IMR-90 (cell line): ENCODE results near the gene IGF1R. TPM values are rescaled to one million over a fixed set of nuclear protein-coding genes. Genes with fewer than 3 reads are reported as not detected.

Experiments
- ATAC-seq: fragments of 200-7000 bp; cut with Tn5 transposase; 2 replicates; pipeline ENCODE4 v1.9.1; 2020; ENCODE audit warnings: low read depth, mild to moderate bottlenecking, moderate library complexity
- BruUV-seq: library from RNA; stranded (reverse); fragments of 400-500 nt; replicated peaks from 2 replicates; lab custom pipeline; 2021; lab: Mats Ljungman, UMichigan
- CTCF ChIA-PET: fragments of 300-600 bp; formaldehyde crosslinking; extraction: SDS; loops from one replicate; lab custom pipeline; 2021; ENCODE audit warnings: antibody characterized with exemption; lab: Yijun Ruan, JAX
- POLR2A ChIA-PET: fragments of 300-600 bp; sonication (Branson Sonifier 250); formaldehyde crosslinking; loops from one replicate; lab custom pipeline; 2022; ENCODE audit warnings: antibody characterized with exemption; ENCODE audit not compliant: unreplicated experiment; lab: Charles Lee
- DNase-seq: peaks from one replicate; pipeline ENCODE4 v3.0.0; 2013
- H2AFZ ChIP-seq: replicated peaks from 2 replicates; pipeline ENCODE3; 2013; ENCODE audit warnings: low read length, mild to moderate bottlenecking; ENCODE audit not compliant: poor library complexity
- H2AK5ac ChIP-seq: 2 replicates; pipeline ENCODE4 v1.6.1; 2013; ENCODE audit warnings: low read depth, low read length, inconsistent platforms
- H2AK9ac ChIP-seq: replicated peaks from 2 replicates; pipeline ENCODE3; 2013; ENCODE audit warnings: mild to moderate bottlenecking, low read depth, low read length, moderate library complexity; ENCODE audit not compliant: poor library complexity
- H2BK120ac ChIP-seq: 2 replicates; pipeline ENCODE4 v1.6.1; 2013; ENCODE audit warnings: low read depth, low read length, inconsistent platforms
- H2BK15ac ChIP-seq: 3 replicates; pipeline ENCODE4 v1.6.1; 2013; ENCODE audit warnings: low read depth, low read length, inconsistent platforms
- H2BK20ac ChIP-seq: 2 replicates; pipeline ENCODE4 v1.6.1; 2013; ENCODE audit warnings: low read depth, mild to moderate bottlenecking, inconsistent platforms, low read length, moderate library complexity
- H2BK5ac ChIP-seq: 2 replicates; pipeline ENCODE4 v1.6.1; 2013; ENCODE audit warnings: mild to moderate bottlenecking, low read depth, low read length, inconsistent platforms; ENCODE audit not compliant: poor library complexity, severe bottlenecking
- H3K14ac ChIP-seq: replicated peaks from 2 replicates; pipeline ENCODE4 v1.6.1; 2013; ENCODE audit warnings: low read depth, low read length, inconsistent platforms
- H3K18ac ChIP-seq: 2 replicates; pipeline ENCODE4 v1.6.1; 2013; ENCODE audit warnings: low read depth, low read length, control low read depth
- H3K23ac ChIP-seq: 2 replicates; pipeline ENCODE4 v1.6.1; 2013; ENCODE audit warnings: low read depth, low read length, inconsistent platforms
- H3K27ac ChIP-seq: 2 replicates; pipeline ENCODE4 v1.5.1; 2013; ENCODE audit warnings: mild to moderate bottlenecking, control low read depth, low read length; ENCODE audit not compliant: insufficient read depth
- H3K27me3 ChIP-seq: 2 replicates; pipeline ENCODE4 v1.6.1; 2013; ENCODE audit warnings: low read length; ENCODE audit not compliant: control insufficient read depth, insufficient read depth
- H3K36me3 ChIP-seq: 2 replicates; pipeline ENCODE4 v1.6.1; 2013; ENCODE audit warnings: low read length, mixed read lengths; ENCODE audit not compliant: control insufficient read depth, insufficient read depth
- H3K4ac ChIP-seq: 2 replicates; pipeline ENCODE4 v1.6.1; 2013; ENCODE audit warnings: low read depth, low read length, inconsistent platforms
- H3K4me1 ChIP-seq: 2 replicates; pipeline ENCODE4 v1.6.1; 2013; ENCODE audit warnings: low read length, mixed read lengths; ENCODE audit not compliant: control insufficient read depth, insufficient read depth
- H3K4me2 ChIP-seq: 2 replicates; pipeline ENCODE4 v1.6.1; 2013; ENCODE audit warnings: low read depth, mild to moderate bottlenecking, control low read depth, low read length, moderate library complexity
- H3K4me3 ChIP-seq: 2 replicates; pipeline ENCODE4 v1.5.1; 2013; ENCODE audit warnings: low read depth, mild to moderate bottlenecking, control low read depth, low read length, moderate library complexity; ENCODE audit not compliant: insufficient read depth
- H3K56ac ChIP-seq: 2 replicates; pipeline ENCODE4 v1.6.1; 2013; ENCODE audit warnings: low read length, inconsistent platforms; ENCODE audit not compliant: insufficient read depth; ENCODE audit errors: extremely low read depth
- H3K79me1 ChIP-seq, 2 experiments: 2 replicates each; pipeline ENCODE4 v1.6.1; 2013; ENCODE audit warnings: low read length in 2 of 2, inconsistent platforms in 1 of 2, low read depth in 1 of 2
- H3K9ac ChIP-seq: 2 replicates; pipeline ENCODE4 v1.6.1; 2013; ENCODE audit warnings: low read depth, low read length, control low read depth
- H3K9me1 ChIP-seq: 2 replicates; pipeline ENCODE4 v1.6.1; 2013; ENCODE audit warnings: low read length, inconsistent platforms; ENCODE audit not compliant: insufficient read depth
- H3K9me3 ChIP-seq: 2 replicates; pipeline ENCODE4 v1.6.1; 2013; ENCODE audit warnings: low read length; ENCODE audit not compliant: control insufficient read depth, insufficient read depth
- H4K20me1 ChIP-seq: 2 replicates; pipeline ENCODE4 v1.6.1; 2013; ENCODE audit warnings: low read length, inconsistent platforms; ENCODE audit not compliant: insufficient read depth
- H4K5ac ChIP-seq: 2 replicates; pipeline ENCODE4 v1.6.1; 2013; ENCODE audit warnings: mild to moderate bottlenecking, low read depth, low read length, control low read depth
- H4K8ac ChIP-seq, 2 experiments: 2 replicates each; pipeline ENCODE4 v1.6.1; 2013; ENCODE audit warnings: low read depth in 2 of 2, low read length in 2 of 2, control low read depth in 1 of 2, inconsistent platforms in 1 of 2
- H4K91ac ChIP-seq: 2 replicates; pipeline ENCODE4 v1.6.1; 2013; ENCODE audit warnings: low read depth, low read length, inconsistent platforms; ENCODE audit not compliant: insufficient read depth
- BHLHE40 ChIP-seq: fragments of 150-350 bp; IDR thresholded peaks from 2 replicates; pipeline ENCODE4 v1.6.1; 2016; ENCODE audit warnings: mild to moderate bottlenecking, low read depth, low read length
- CEBPB ChIP-seq: IDR thresholded peaks from 2 replicates; pipeline ENCODE4 v1.6.1; 2012; ENCODE audit warnings: low read depth, low read length, improper control_type of control experiment
- CHD1 ChIP-seq: IDR thresholded peaks from 2 replicates; pipeline ENCODE4 v1.6.1; 2012; ENCODE audit warnings: low read depth, low read length, improper control_type of control experiment
- FOS ChIP-seq: fragments of 150-350 bp; IDR thresholded peaks from 2 replicates; pipeline ENCODE4 v1.6.1; 2016; ENCODE audit warnings: low read depth, low read length
- MAFK ChIP-seq: IDR thresholded peaks from 2 replicates; pipeline ENCODE4 v1.6.1; 2012; ENCODE audit warnings: low read depth, low read length, improper control_type of control experiment
- MAZ ChIP-seq: IDR thresholded peaks from 2 replicates; pipeline ENCODE4 v1.6.1; 2012; ENCODE audit warnings: low read depth, mild to moderate bottlenecking, low read length, improper control_type of control experiment, moderate library complexity, borderline replicate concordance
- MXI1 ChIP-seq: IDR thresholded peaks from 2 replicates; pipeline ENCODE4 v1.6.1; 2012; ENCODE audit warnings: low read depth, mild to moderate bottlenecking, low read length, moderate library complexity, borderline replicate concordance
- NFE2L2 ChIP-seq: fragments of 150-350 bp; IDR thresholded peaks from 2 replicates; pipeline ENCODE4 v1.6.1; 2016; ENCODE audit warnings: low read depth, mild to moderate bottlenecking, low read length
- POLR2A ChIP-seq: IDR thresholded peaks from 2 replicates; pipeline ENCODE4 v1.6.1; 2012; ENCODE audit warnings: mild to moderate bottlenecking, low read depth, low read length
- RAD21 ChIP-seq: IDR thresholded peaks from 2 replicates; pipeline ENCODE4 v1.6.1; 2012; ENCODE audit warnings: low read length, improper control_type of control experiment
- RCOR1 ChIP-seq: IDR thresholded peaks from 2 replicates; pipeline ENCODE4 v1.6.1; 2012; ENCODE audit warnings: mild to moderate bottlenecking, low read length, improper control_type of control experiment; ENCODE audit not compliant: insufficient replicate concordance
- RFX5 ChIP-seq: IDR thresholded peaks from 2 replicates; pipeline ENCODE4 v1.8.0; 2012; ENCODE audit warnings: low read depth, mild to moderate bottlenecking, low read length, moderate library complexity
- SMC3 ChIP-seq: fragments of 150-350 bp; IDR thresholded peaks from 2 replicates; pipeline ENCODE4 v1.6.1; 2016; ENCODE audit warnings: low read depth, mild to moderate bottlenecking, antibody characterized with exemption, low read length, moderate library complexity
- USF2 ChIP-seq: fragments of 150-350 bp; IDR thresholded peaks from 2 replicates; pipeline ENCODE4 v1.6.1; 2017; ENCODE audit warnings: mild to moderate bottlenecking, antibody characterized with exemption, low read length, low read depth
- whole genome bisulfite sequencing, 2 experiments: methylation state at CpG; one replicate each; pipeline versions ENCODE4 v1.1.5 to v1.1.7; 2013; ENCODE audit warnings: missing lambda C conversion rate in 2 of 2; ENCODE audit not compliant: insufficient read length in 1 of 2; ENCODE audit errors: extremely low coverage in 2 of 2; 5-methylcytosine and 5-hydroxymethylcytosine counted together
- dilution Hi-C: fragments of 300-500 bp; cut with HindIII; formaldehyde crosslinking; loops from one replicate; pipeline ENCODE4 v1.14.3; 2018; ENCODE audit warnings: low sequenced_read_pairs; ENCODE audit not compliant: unreplicated experiment
- in situ Hi-C: fragments of 300-500 bp; cut with MboI; formaldehyde crosslinking; loops from 3 replicates; pipeline ENCODE4 v1.14.3; 2019; ENCODE audit warnings: low sequenced_read_pairs, inconsistent platforms, mixed read lengths
- intact Hi-C: fragments of 100-400 bp; cut with micrococcal nuclease; formaldehyde crosslinking; loops from 2 replicates; pipeline ENCODE4 v1.10.0; 2022
- polyA plus RNA-seq, 3 experiments: library from polyadenylated mRNA; depleted of rRNA; stranded (reverse); fragments of >200 nt; gene quantifications; 2 replicates each; pipeline ENCODE4 v1.2.3, GENCODE V29; 2012; ENCODE audit warnings: low replicate concordance in 1 of 3
- total RNA-seq: library from RNA; depleted of rRNA; stranded (reverse); fragments of >200 nt; gene quantifications from 2 replicates; pipeline ENCODE4 v1.2.3, GENCODE V29; 2012
- TF ChIP-seq, protein P1 (sequence below): conservative IDR thresholded peaks from 2 replicates; pipeline ENCODE4 v1.5.1; 2012; ENCODE audit warnings: mild to moderate bottlenecking, low read depth, low read length, improper control_type of control experiment
- TF ChIP-seq, protein P2 (sequence below): fragments of 150-350 bp; IDR thresholded peaks from 2 replicates; pipeline ENCODE4 v1.6.1; 2016; ENCODE audit warnings: low read depth, mild to moderate bottlenecking, low read length, moderate library complexity, borderline replicate concordance

The IGF1R gene
- total and polyA plus RNA-seq, 2 of the 4 experiments (the other 2 are of a cell fraction), result 24.0 to 24.9 TPM

DNA sequence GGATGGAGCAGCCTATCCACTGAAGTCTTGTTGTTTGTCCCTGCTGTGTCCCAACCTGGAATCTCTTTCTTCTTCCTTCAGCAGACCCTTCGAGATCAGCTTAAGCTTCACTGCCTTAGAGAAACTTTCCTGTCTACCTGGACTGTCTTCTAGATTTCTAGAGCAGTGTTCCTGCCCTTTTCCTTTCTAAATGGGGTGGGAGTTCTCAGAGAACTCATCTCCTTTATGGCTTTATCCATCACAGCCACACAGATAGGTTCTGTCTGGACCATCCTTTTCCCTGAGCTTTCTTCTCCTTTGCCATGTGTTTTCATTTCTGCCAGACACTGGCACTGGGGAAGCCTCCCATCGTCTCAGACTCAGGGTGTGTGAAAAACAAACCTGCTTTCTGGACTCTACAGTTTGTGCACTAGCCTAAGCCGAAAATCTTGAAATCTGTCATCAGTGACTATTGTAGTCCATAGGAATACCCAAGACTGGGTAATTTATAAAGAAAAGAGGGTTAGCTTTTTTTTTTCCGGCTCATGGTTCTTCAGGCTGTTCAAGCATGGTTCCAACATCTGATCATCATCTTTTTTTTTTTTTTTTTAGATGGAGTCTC, 181.8 kb downstream of the IGF1R start:
- no CpG with 5 or more reads among the region's 4 CpGs for WGBS, 2 experiments
- H4K5ac ChIP-seq, result no peak overlapping the region
- no peak overlapping the region for H3K4me3 ChIP-seq
- no peak overlapping the region for H3K18ac ChIP-seq
- H2AK5ac ChIP-seq, result no peak overlapping the region
- H4K20me1 ChIP-seq, result peaks cover 12% of the 10 kb centered on the region; the same call in 1 of the 2 replicates
- H3K4me2 ChIP-seq, result no peak overlapping the region
- DNase-seq, result no peak
- no peak overlapping the region for H2AK9ac ChIP-seq
- no peak overlapping the region for H4K8ac ChIP-seq
- peaks cover 11% of the 10 kb centered on the region for H3K36me3 ChIP-seq
- no peak overlapping the region for H3K23ac ChIP-seq
- in situ Hi-C loops, result no loop called here
- dilution Hi-C loops, result no loop called here
- no peak overlapping the region for H2BK20ac ChIP-seq
- H3K9me3 ChIP-seq, result peaks cover 47% of the 10 kb centered on the region
- no peak overlapping the region for H3K4ac ChIP-seq
- H3K79me1 ChIP-seq, result peaks cover 70 to 75% of the 10 kb centered on the region in 2 experiments
- H3K14ac ChIP-seq, result no peak overlapping the region
- H3K9me1 ChIP-seq, result no peaks in the 10 kb centered on the region
- no peak for ATAC-seq
- no peak overlapping the region for H2AFZ ChIP-seq
- no peak overlapping the region for H4K91ac ChIP-seq
- H3K27me3 ChIP-seq, result no peaks in the 10 kb centered on the region
- no peak overlapping the region for H3K27ac ChIP-seq
- BruUV-seq, result no TSS peak
- no peak overlapping the region for H2BK15ac ChIP-seq
- no peaks in the 10 kb centered on the region for H3K4me1 ChIP-seq
- H3K9ac ChIP-seq, result no peak overlapping the region
- H2BK5ac ChIP-seq, result no peak overlapping the region
- ChIA-PET POLR2A (no interaction called here), CTCF (interaction anchor here (1.0 kb wide), 1 partner anchor 14 kb away, joined by 4 read pairs; no protein-coding TSS in a partner anchor)
- intact Hi-C loops, result no loop called here
- H3K56ac ChIP-seq, result no peak overlapping the region
- no peak overlapping the region for H2BK120ac ChIP-seq
- no peak for TF ChIP-seq RCOR1
- no peak for TF ChIP-seq SMC3
- TF ChIP-seq USF2, result no peak
- TF ChIP-seq BHLHE40, result no peak
- TF ChIP-seq, protein P1, sequence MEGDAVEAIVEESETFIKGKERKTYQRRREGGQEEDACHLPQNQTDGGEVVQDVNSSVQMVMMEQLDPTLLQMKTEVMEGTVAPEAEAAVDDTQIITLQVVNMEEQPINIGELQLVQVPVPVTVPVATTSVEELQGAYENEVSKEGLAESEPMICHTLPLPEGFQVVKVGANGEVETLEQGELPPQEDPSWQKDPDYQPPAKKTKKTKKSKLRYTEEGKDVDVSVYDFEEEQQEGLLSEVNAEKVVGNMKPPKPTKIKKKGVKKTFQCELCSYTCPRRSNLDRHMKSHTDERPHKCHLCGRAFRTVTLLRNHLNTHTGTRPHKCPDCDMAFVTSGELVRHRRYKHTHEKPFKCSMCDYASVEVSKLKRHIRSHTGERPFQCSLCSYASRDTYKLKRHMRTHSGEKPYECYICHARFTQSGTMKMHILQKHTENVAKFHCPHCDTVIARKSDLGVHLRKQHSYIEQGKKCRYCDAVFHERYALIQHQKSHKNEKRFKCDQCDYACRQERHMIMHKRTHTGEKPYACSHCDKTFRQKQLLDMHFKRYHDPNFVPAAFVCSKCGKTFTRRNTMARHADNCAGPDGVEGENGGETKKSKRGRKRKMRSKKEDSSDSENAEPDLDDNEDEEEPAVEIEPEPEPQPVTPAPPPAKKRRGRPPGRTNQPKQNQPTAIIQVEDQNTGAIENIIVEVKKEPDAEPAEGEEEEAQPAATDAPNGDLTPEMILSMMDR, result no peak
- TF ChIP-seq RFX5, result no peak
- TF ChIP-seq POLR2A, result no peak
- no peak for TF ChIP-seq CHD1
- no peak for TF ChIP-seq RAD21
- no peak for TF ChIP-seq FOS
- TF ChIP-seq MXI1, result no peak
- TF ChIP-seq CEBPB, result no peak
- no peak for TF ChIP-seq NFE2L2
- TF ChIP-seq MAFK, result no peak
- TF ChIP-seq, protein P2, sequence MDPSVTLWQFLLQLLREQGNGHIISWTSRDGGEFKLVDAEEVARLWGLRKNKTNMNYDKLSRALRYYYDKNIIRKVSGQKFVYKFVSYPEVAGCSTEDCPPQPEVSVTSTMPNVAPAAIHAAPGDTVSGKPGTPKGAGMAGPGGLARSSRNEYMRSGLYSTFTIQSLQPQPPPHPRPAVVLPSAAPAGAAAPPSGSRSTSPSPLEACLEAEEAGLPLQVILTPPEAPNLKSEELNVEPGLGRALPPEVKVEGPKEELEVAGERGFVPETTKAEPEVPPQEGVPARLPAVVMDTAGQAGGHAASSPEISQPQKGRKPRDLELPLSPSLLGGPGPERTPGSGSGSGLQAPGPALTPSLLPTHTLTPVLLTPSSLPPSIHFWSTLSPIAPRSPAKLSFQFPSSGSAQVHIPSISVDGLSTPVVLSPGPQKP, result no peak
- TF ChIP-seq MAZ, result no peak
